MG63 (cell line): Measurements from ENCODE around the gene CIDEA. TPM values are rescaled to one million over a fixed set of nuclear protein-coding genes. Genes with fewer than 3 reads are reported as not detected.

Experiments
- DNase-seq: peaks from one replicate; pipeline ENCODE4 v3.0.0-alpha.2; 2020
- H3K27me3 ChIP-seq: fragments of 250-450 bp; sonication (Bioruptor Pico); 2 replicates; pipeline ENCODE4 v1.5.1; 2020; ENCODE audit warnings: mild to moderate bottlenecking, moderate library complexity
- H3K36me3 ChIP-seq: fragments of 250-450 bp; sonication (Bioruptor Pico); 2 replicates; pipeline ENCODE4 v1.5.1; 2020; ENCODE audit warnings: mild to moderate bottlenecking, moderate library complexity
- H3K4me3 ChIP-seq: fragments of 250-450 bp; sonication (Bioruptor Pico); 2 replicates; pipeline ENCODE4 v1.5.1; 2020; ENCODE audit warnings: mild to moderate bottlenecking, moderate library complexity
- H3K9me3 ChIP-seq: fragments of 250-450 bp; sonication (Bioruptor Pico); 2 replicates; pipeline ENCODE4 v1.5.1; 2020; ENCODE audit warnings: mild to moderate bottlenecking, moderate library complexity
- total RNA-seq: library from RNA; depleted of rRNA; stranded (reverse); fragments of >200 nt; shearing (Covaris generic); gene quantifications from 2 replicates; pipeline ENCODE4 v1.2.3, GENCODE V29; 2014; ENCODE audit warnings: low replicate concordance; rRNA removed

CIDEA gene
- total RNA-seq, 1 experiment from 2014 or later: not detected

GRCh38 chr18:12318334-12318697 is 64.2 kb downstream of the CIDEA start:
- H3K27me3 ChIP-seq: no peaks in the 10 kb centered on the region
- no peak overlapping the region for H3K4me3 ChIP-seq
- H3K9me3 ChIP-seq: no peaks in the 10 kb centered on the region
- peaks cover 95% of the 10 kb centered on the region for H3K36me3 ChIP-seq
- no peak for DNase-seq

GRCh38 chr18:12318857-12319256 is 64.7 kb downstream of the CIDEA start:
- DNase-seq: no peak
- Histone ChIP-seq H3K36me3 (peaks cover 94% of the 10 kb centered on the region), H3K4me3 (no peak overlapping the region), H3K27me3 (no peaks in the 10 kb centered on the region), H3K9me3 (no peaks in the 10 kb centered on the region)

- no peak for DNase-seq
- Histone ChIP-seq H3K4me3 (no peak overlapping the region), H3K27me3 (no peaks in the 10 kb centered on the region), H3K36me3 (peaks cover 92% of the 10 kb centered on the region), H3K9me3 (no peaks in the 10 kb centered on the region)
These were observed 67.2 kb downstream of the CIDEA start for GRCh38 chr18:12321333-12321732.

- Histone ChIP-seq H3K27me3 (no peaks in the 10 kb centered on the region), H3K9me3 (no peaks in the 10 kb centered on the region), H3K36me3 (peaks cover 82% of the 10 kb centered on the region), H3K4me3 (no peak overlapping the region)
- no peak for DNase-seq
These were observed 71.0 kb downstream of the CIDEA start for GRCh38 chr18:12324991-12325725.

- Histone ChIP-seq H3K36me3 (peaks cover 76% of the 10 kb centered on the region), H3K9me3 (no peaks in the 10 kb centered on the region), H3K4me3 (no peak overlapping the region), H3K27me3 (no peaks in the 10 kb centered on the region)
- no peak for DNase-seq
These were observed 71.6 kb downstream of the CIDEA start for GRCh38 chr18:12325726-12326245.

- Histone ChIP-seq H3K4me3 (no peak overlapping the region), H3K27me3 (no peaks in the 10 kb centered on the region), H3K9me3 (no peaks in the 10 kb centered on the region), H3K36me3 (peaks cover 65% of the 10 kb centered on the region)
- no peak for DNase-seq
These were observed 72.7 kb downstream of the CIDEA start for GRCh38 chr18:12326711-12327460.

Other genes starting within 250 kb of the CIDEA start
- gene ANKRD62, start 160.5 kb upstream of the CIDEA start, total RNA-seq: not detected in 2 replicates
- 220 and 503 TPM in 2 replicates for gene TUBB6, start 53.9 kb downstream of the CIDEA start, total RNA-seq
- gene AFG3L2, start 122.9 kb downstream of the CIDEA start, total RNA-seq: 57.7 and 60.0 TPM in 2 replicates
- gene PRELID3A, start 153.6 kb downstream of the CIDEA start, total RNA-seq: 8.5 and 15.7 TPM in 2 replicates